ENCODE data around the gene XYLT1. TPM values are rescaled to one million over a fixed set of nuclear protein-coding genes. Genes with fewer than 3 reads are reported as not detected.

The XYLT1 gene
- total and polyA plus RNA-seq, 2 of the 8 experiments (the other 6 are each of a cell fraction or from before 2014, with no cell fraction given) = 6.6 to 25.4 TPM

GRCh38 chr16:17281052-17281451 lies 189.7 kb downstream of the XYLT1 start:
- H3K27ac ChIP-seq (ENCODE audit: low read depth, low read length) = no peak overlapping the region
- POLR2A ChIA-PET (ENCODE audit: partially characterized antibody) = no interaction called here
- no peak overlapping the region for H2BK5ac ChIP-seq (ENCODE audit: low read depth, low read length)
- H3K79me1 ChIP-seq (ENCODE audit: low read depth, low read length) = peaks cover 8% of the 10 kb centered on the region; the same call in 1 of the 2 replicates
- no peak overlapping the region; the same call in 1 of the 2 replicates for H4K8ac ChIP-seq (ENCODE audit: extremely low read depth, insufficient read depth, low read length)
- H2AFZ ChIP-seq (ENCODE audit: low read length) = no peak overlapping the region
- DNase-seq (ENCODE audit: low read depth in 1 of 2, low spot score in 2 of 2) (no peak), FAIRE-seq (no peak)
- no peaks in the 10 kb centered on the region; a peak in 1 of 4 replicates for H3K79me2 ChIP-seq (ENCODE audit: control insufficient read depth in 1 of 2, insufficient read depth in 2 of 2, low read length in 2 of 2)
- H2BK15ac ChIP-seq (ENCODE audit: low read length) = no peak overlapping the region
- H3K4me1 ChIP-seq (replicated peaks in 1 of 4; ENCODE audit: control insufficient read depth in 3 of 4, insufficient read depth in 4 of 4, low read length in 3 of 4) = peaks cover 0 to 7% (median 3%) of the 10 kb centered on the region in 4 experiments; a peak in 6 of 7 replicates
- H3K4ac ChIP-seq (replicated peaks; ENCODE audit: insufficient read length, low read depth, low read length) = no peak overlapping the region
- H3K14ac ChIP-seq (ENCODE audit: insufficient read length) = no peak overlapping the region
- no peak overlapping the region for H3K4me2 ChIP-seq (ENCODE audit: insufficient read depth in 1 of 2, low read depth in 2 of 2, low read length in 2 of 2)
- CTCF ChIA-PET (ENCODE audit: partially characterized antibody) = interaction anchor here (0.6 kb wide), 1 partner anchor 46 kb away, joined by 4 read pairs; no protein-coding TSS in a partner anchor
- no peak overlapping the region for H2BK20ac ChIP-seq (ENCODE audit: low read length)
- no peaks in the 10 kb centered on the region; the same call in 1 of the 2 replicates for H3K23me2 ChIP-seq (ENCODE audit: low read depth, low read length)
- H2BK12ac ChIP-seq (ENCODE audit: low read depth, low read length) = no peak overlapping the region
- H2AK5ac ChIP-seq (ENCODE audit: low read depth, low read length) = no peak overlapping the region
- no peaks in the 10 kb centered on the region for H3K36me3 ChIP-seq (ENCODE audit: control insufficient read depth in 2 of 4, insufficient read depth in 4 of 4, low read length in 3 of 4)
- H3K9me3 ChIP-seq (ENCODE audit: insufficient read depth in 2 of 2, low read depth in 1 of 2, low read length in 1 of 2) = no peaks in the 10 kb centered on the region
- H3K23ac ChIP-seq (ENCODE audit: insufficient read length) = no peak overlapping the region
- H3K4me3 ChIP-seq (ENCODE audit: extremely low read depth in 1 of 4, insufficient read depth in 2 of 4, low read depth in 3 of 4, low read length in 4 of 4) = no peak overlapping the region
- no peak overlapping the region for H3K18ac ChIP-seq (ENCODE audit: extremely low read depth, low read length)
- no peak overlapping the region for H4K5ac ChIP-seq (ENCODE audit: insufficient read length, low read depth, low read length)
- H3K9ac ChIP-seq (replicated peaks in 1 of 4; ENCODE audit: extremely low read depth in 1 of 4, low read depth in 3 of 4, low read length in 3 of 4) = no peak overlapping the region
- H2BK120ac ChIP-seq (replicated peaks; ENCODE audit: low read depth, low read length) = no peak overlapping the region
- no peaks in the 10 kb centered on the region for H4K20me1 ChIP-seq (replicated peaks in 1 of 2; ENCODE audit: control insufficient read depth in 1 of 2, insufficient read depth in 2 of 2, low read length in 2 of 2)
- H3K27me3 ChIP-seq (replicated peaks in 1 of 4; ENCODE audit: control insufficient read depth in 3 of 4, extremely low read depth in 1 of 4, insufficient read depth in 3 of 4, low read length in 3 of 4) = no peaks in the 10 kb centered on the region
- no peak overlapping the region for H4K91ac ChIP-seq (replicated peaks; ENCODE audit: insufficient read length, low read length)
- WGBS, 2 experiments (ENCODE audit: extremely low coverage in 1 of 2, insufficient coverage in 1 of 2, insufficient read length in 1 of 2, insufficient replicate concordance in 2 of 2, low coverage in 1 of 2, low lambda C conversion rate in 2 of 2, missing lambda C conversion rate in 1 of 2) = 96% methylated on average over 7 of the region's 7 CpGs; no CpG with 5 or more reads in 1 of the 2 experiments
- no peak overlapping the region for H3K56ac ChIP-seq (replicated peaks; ENCODE audit: insufficient read length, low read depth, low read length)
- no peak for TF ChIP-seq SRF (IDR thresholded peaks at IDR 0.05; ENCODE audit: low read depth, low read length)
- TF ChIP-seq CHD2 (IDR thresholded peaks at IDR 0.05; ENCODE audit: low read length) = no peak
- no peak for TF ChIP-seq KDM5A (IDR thresholded peaks at IDR 0.05; ENCODE audit: low read length)
- TF ChIP-seq USF2 (IDR thresholded peaks at IDR 0.05; ENCODE audit: low read length) = no peak
- TF ChIP-seq MAX (IDR thresholded peaks at IDR 0.05) = no peak
- no peak for TF ChIP-seq EP300 (IDR thresholded peaks at IDR 0.05; ENCODE audit: borderline replicate concordance in 1 of 2, low read depth in 2 of 2, low read length in 2 of 2)
- TF ChIP-seq YY1 (IDR thresholded peaks at IDR 0.05; ENCODE audit: low read depth, low read length) = no peak
- no peak for TF ChIP-seq SP4 (IDR thresholded peaks at IDR 0.05; ENCODE audit: low read length)
- TF ChIP-seq EGR1 (IDR thresholded peaks at IDR 0.05; ENCODE audit: borderline replicate concordance, low read depth, low read length) = no peak
- TF ChIP-seq GTF2F1 (IDR thresholded peaks at IDR 0.05; ENCODE audit: borderline replicate concordance, low read depth, low read length) = no peak
- TF ChIP-seq CTCF (IDR thresholded peaks at IDR 0.05; ENCODE audit: control extremely low read depth in 1 of 3, insufficient read depth in 1 of 3, low read depth in 1 of 3, low read length in 3 of 3) = no peak

All from H1 (cell line).